Prostate gland (tissue), 2 donors: ENCODE data around the gene ARL3. TPM values are rescaled to one million over a fixed set of nuclear protein-coding genes. Genes with fewer than 3 reads are reported as not detected.
A peak's percentile ranks its signal among the peaks of the same experiment; 100 is the strongest.

Experiments
- DNase-seq: peaks from one replicate; pipeline ENCODE4 v3.0.0-alpha.2; 2019; ENCODE audit warnings: low spot score
- H3K27ac ChIP-seq, 2 donors: fragments of 200-600 bp; sonication (generic); 2 replicates each; pipeline ENCODE4 v1.5.1; 2017 to 2019
- H3K27me3 ChIP-seq: fragments of 200-600 bp; sonication (generic); replicated peaks from 2 replicates; pipeline ENCODE4 v1.5.1; 2019; ENCODE audit not compliant: insufficient read depth
- H3K36me3 ChIP-seq, 2 donors: fragments of 200-600 bp; sonication (generic); 1 replicate in 1 of 2; 2 replicates in 1 of 2; pipeline versions ENCODE4 v1.5.1 to v1.8.1; 2017 to 2019
- H3K4me1 ChIP-seq: fragments of 200-600 bp; sonication (generic); replicated peaks from 2 replicates; pipeline ENCODE4 v1.5.1; 2019
- H3K4me3 ChIP-seq, 2 donors: fragments of 200-600 bp; sonication (generic); 2 replicates each; pipeline ENCODE4 v1.5.1; 2017 to 2019
- H3K9me3 ChIP-seq: fragments of 200-600 bp; sonication (generic); 2 replicates; pipeline ENCODE4 v1.5.1; 2017
- CTCF ChIP-seq, 4 experiments: fragments of 200-600 bp in 2 of 4; fragments of 450-650 bp in 2 of 4; sonication (generic) in 2 of 4; IDR thresholded peaks; 1 replicate in 3 of 4; 2 replicates in 1 of 4; pipeline ENCODE4 v1.5.1; 2016 to 2019; ENCODE audit warnings: antibody characterized with exemption in 4 of 4, mild to moderate bottlenecking in 2 of 4, moderate library complexity in 2 of 4
- POLR2A ChIP-seq: fragments of 450-650 bp; IDR thresholded peaks from one replicate; pipeline ENCODE4 v1.6.1; 2016; ENCODE audit warnings: antibody characterized with exemption, mild to moderate bottlenecking
- POLR2AphosphoS5 ChIP-seq: sonication (generic); formaldehyde crosslinking; IDR thresholded peaks from one replicate; pipeline ENCODE4 v1.6.1; 2017; ENCODE audit warnings: antibody characterized with exemption
- WGBS: methylation state at CpG from one replicate; pipeline ENCODE4 v1.1.5; 2018; 5-methylcytosine and 5-hydroxymethylcytosine counted together
- intact Hi-C: fragments of 100-400 bp; cut with DNase I; formaldehyde crosslinking; loops from one replicate; pipeline ENCODE4 v1.14.2; 2022
- total RNA-seq, 2 donors: library from RNA; depleted of rRNA; stranded (reverse); fragments of >200 nt; gene quantifications; one replicate each; pipeline ENCODE4 v1.1.0, GENCODE V29; 2016

Gene ARL3
- total RNA-seq, 2 donors from 2014 or later = 8.0 to 8.5 TPM

GRCh38 chr10:102714621-102715455, 641 bp upstream of the ARL3 start, which contains the start of gene SFXN2:
Gene SFXN2, plus strand, starts transcription at chr10:102714636. Its CDS starts 12,001 bp downstream, at chr10:102726637.
- no peaks in the 10 kb centered on the region for H3K9me3 ChIP-seq
- peak; percentile 51 for DNase-seq
- intact Hi-C loops = loop anchor here (2.0 to 5.0 kb wide), 2 partner anchors 30 to 68 kb away; no protein-coding TSS in a partner anchor
- no peak for TF ChIP-seq POLR2AphosphoS5
- no peak for TF ChIP-seq POLR2A
- no peak for TF ChIP-seq CTCF (IDR thresholded peaks at IDR 0.05)
- H3K4me1 ChIP-seq = no peaks in the 10 kb centered on the region
- H3K4me3 ChIP-seq = peak within 1 kb of the TSS; percentile 81 to 93
- WGBS = 3% methylated on average over 46 of the region's 46 CpGs
- H3K27me3 ChIP-seq = no peaks in the 10 kb centered on the region
- no peaks in the 10 kb centered on the region for H3K36me3 ChIP-seq
- H3K27ac ChIP-seq = peak within 1 kb of the TSS; percentile 85 to 91

GRCh38 chr10:102713539-102713813, 721 bp downstream of the ARL3 start:
- Histone ChIP-seq H3K27ac (peak overlapping the region; percentile 85 to 91), H3K36me3 (no peaks in the 10 kb centered on the region), H3K27me3 (no peaks in the 10 kb centered on the region), H3K4me3 (peak overlapping the region; percentile 81 to 93), H3K9me3 (no peaks in the 10 kb centered on the region), H3K4me1 (no peaks in the 10 kb centered on the region)
- WGBS = under 1% methylated on average over 13 of the region's 13 CpGs
- intact Hi-C loops = loop anchor here (5.0 kb wide), 1 partner anchor 66 kb away; no protein-coding TSS in a partner anchor
- no peak for DNase-seq
- TF ChIP-seq POLR2A (no peak), CTCF (IDR thresholded peaks at IDR 0.05) (no peak), POLR2AphosphoS5 (no peak)

- Histone ChIP-seq H3K9me3 (no peaks in the 10 kb centered on the region), H3K4me3 (peak overlapping the region; percentile 81 to 93), H3K4me1 (no peaks in the 10 kb centered on the region), H3K27me3 (no peaks in the 10 kb centered on the region), H3K36me3 (no peaks in the 10 kb centered on the region), H3K27ac (peak overlapping the region; percentile 85 to 91)
- TF ChIP-seq POLR2A (no peak), CTCF (IDR thresholded peaks at IDR 0.05) (no peak), POLR2AphosphoS5 (no peak)
- intact Hi-C loops = loop anchor here (5.0 kb wide), 1 partner anchor 66 kb away; no protein-coding TSS in a partner anchor
- 6% methylated on average over 8 of the region's 8 CpGs for WGBS
- no peak for DNase-seq
These were observed 1.2 kb downstream of the ARL3 start for GRCh38 chr10:102712843-102713538.

GRCh38 chr10:102712089-102712488, 2.1 kb downstream of the ARL3 start:
- Histone ChIP-seq H3K9me3 (no peaks in the 10 kb centered on the region), H3K4me1 (no peaks in the 10 kb centered on the region), H3K27ac (no peak overlapping the region), H3K27me3 (no peaks in the 10 kb centered on the region), H3K36me3 (no peaks in the 10 kb centered on the region), H3K4me3 (no peak overlapping the region)
- DNase-seq = no peak
- no peak for TF ChIP-seq POLR2A
- no peak for TF ChIP-seq CTCF (IDR thresholded peaks at IDR 0.05)
- no peak for TF ChIP-seq POLR2AphosphoS5
- intact Hi-C loops = loop anchor here (5.0 kb wide), 1 partner anchor 65 kb away; no protein-coding TSS in a partner anchor
- WGBS = 82% methylated on average over 4 of the region's 4 CpGs
